Cardiac ventricle fibroblast (primary cell): ENCODE results near the gene RRAGC. TPM values are rescaled to one million over a fixed set of nuclear protein-coding genes. Genes with fewer than 3 reads are reported as not detected.

Experiments used
- total RNA-seq: library from RNA; depleted of rRNA; stranded (reverse); fragments of >200 nt; gene quantifications from 2 replicates; pipeline ENCODE4 v1.2.3, GENCODE V29; 2015

The RRAGC gene, protein sequence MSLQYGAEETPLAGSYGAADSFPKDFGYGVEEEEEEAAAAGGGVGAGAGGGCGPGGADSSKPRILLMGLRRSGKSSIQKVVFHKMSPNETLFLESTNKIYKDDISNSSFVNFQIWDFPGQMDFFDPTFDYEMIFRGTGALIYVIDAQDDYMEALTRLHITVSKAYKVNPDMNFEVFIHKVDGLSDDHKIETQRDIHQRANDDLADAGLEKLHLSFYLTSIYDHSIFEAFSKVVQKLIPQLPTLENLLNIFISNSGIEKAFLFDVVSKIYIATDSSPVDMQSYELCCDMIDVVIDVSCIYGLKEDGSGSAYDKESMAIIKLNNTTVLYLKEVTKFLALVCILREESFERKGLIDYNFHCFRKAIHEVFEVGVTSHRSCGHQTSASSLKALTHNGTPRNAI
- total RNA-seq: 18.0 and 29.7 TPM in 2 replicates

DNA sequence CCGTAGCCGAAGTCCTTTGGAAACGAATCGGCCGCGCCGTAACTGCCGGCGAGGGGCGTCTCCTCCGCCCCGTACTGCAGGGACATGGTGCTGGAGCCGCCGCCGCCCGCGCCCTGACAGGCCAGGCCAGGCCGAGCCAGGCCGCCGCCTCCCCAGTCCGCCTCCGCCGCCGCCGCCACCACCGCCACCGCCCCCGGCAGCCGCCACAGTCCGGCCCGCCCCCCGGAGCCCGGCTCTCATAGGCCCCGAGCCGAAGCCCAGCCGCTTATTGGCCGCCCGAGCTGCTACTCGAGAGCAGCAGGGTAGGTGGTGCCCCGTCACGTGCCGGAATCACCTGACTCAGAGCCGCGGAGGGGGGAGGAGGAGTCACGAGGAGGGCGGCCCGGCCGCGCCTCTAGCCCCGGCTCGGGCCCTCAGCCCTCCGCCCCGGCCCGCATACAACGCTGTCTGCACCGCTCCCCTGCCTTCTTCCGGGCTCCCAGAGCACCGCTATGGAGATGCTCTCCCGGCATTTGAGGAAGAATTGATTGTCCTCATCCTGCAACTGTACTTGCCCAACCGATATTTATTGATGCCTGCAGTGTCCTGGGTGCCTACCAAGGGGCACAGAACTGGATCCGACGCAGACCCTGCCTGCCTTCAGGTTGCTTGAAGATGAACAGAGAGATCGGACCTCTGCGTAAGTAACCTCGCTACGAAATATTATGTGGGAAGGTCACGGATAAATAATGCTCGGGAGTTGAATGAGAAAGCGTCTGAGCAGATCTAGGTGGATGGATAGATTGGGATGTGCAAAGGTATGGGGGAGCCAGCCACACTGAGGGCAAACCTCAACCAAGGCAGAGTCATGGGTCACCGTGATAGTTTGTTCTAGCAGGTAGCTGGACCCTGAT is at the start of gene RRAGC:
RRAGC (minus strand) TSS at position 212 of the 893 bp plus-strand sequence; CDS start at position 86, 126 bp downstream.

GRCh38 chr1:38881487-38881886 is 21.9 kb upstream of the RRAGC start, which contains the start of gene GJA9:
Gene GJA9 (minus strand): TSS chr1:38881587. CDS start chr1:38876098, 5,489 bp downstream.

GRCh38 chr1:38873027-38873969 is 13.7 kb upstream of the RRAGC start, which contains the start of gene MYCBP:
Gene MYCBP (minus strand): TSS chr1:38873348. CDS start chr1:38873305, 43 bp downstream.

Other genes with a start within 250 kb of the RRAGC start
- gene MYCBP, start 13.6 kb upstream of the RRAGC start, total RNA-seq: 9.8 and 10.2 TPM in 2 replicates
- gene GJA9, start 21.8 kb upstream of the RRAGC start, total RNA-seq: not detected in 2 replicates
- not detected in 2 replicates for gene RHBDL2, start 82.1 kb upstream of the RRAGC start, total RNA-seq
- 27.2 and 33.3 TPM in 2 replicates for gene AKIRIN1, start 131.5 kb upstream of the RRAGC start, total RNA-seq
- 443 and 507 TPM in 2 replicates for gene NDUFS5, start 166.6 kb upstream of the RRAGC start, total RNA-seq